PFSK-1 (cell line): Measurements from ENCODE around the gene KMT2A.

Experiments
- FOXP2 ChIP-seq: optimal IDR thresholded peaks from 2 replicates; pipeline ENCODE3; 2011; ENCODE audit warnings: borderline replicate concordance, control low read depth, inconsistent platforms; ENCODE audit not compliant: insufficient read depth; ENCODE audit errors: extremely low read length, extremely low read depth
- POLR2AphosphoS5 ChIP-seq: IDR thresholded peaks from 2 replicates; pipeline ENCODE4 v1.6.1; 2012; ENCODE audit warnings: low read depth, mild to moderate bottlenecking, control low read depth, low read length, moderate library complexity
- REST ChIP-seq, 2 experiments: IDR thresholded peaks; 2 replicates each; pipeline versions ENCODE4 v1.6.1 to v1.8.0; 2011 to 2012; ENCODE audit warnings: low read depth in 2 of 2, low read length in 2 of 2, control low read depth in 1 of 2, inconsistent platforms in 1 of 2, mild to moderate bottlenecking in 1 of 2, moderate library complexity in 1 of 2; ENCODE audit not compliant: insufficient read depth in 1 of 2
- SIN3A ChIP-seq: IDR thresholded peaks from 2 replicates; pipeline ENCODE4 v1.6.1; 2012; ENCODE audit warnings: mild to moderate bottlenecking, low read length, moderate library complexity, borderline replicate concordance; ENCODE audit not compliant: insufficient read depth
- TAF1 ChIP-seq: IDR thresholded peaks from 2 replicates; pipeline ENCODE4 v1.6.1; 2012; ENCODE audit warnings: low read length, control low read depth, borderline replicate concordance; ENCODE audit not compliant: insufficient read depth

KMT2A gene

GRCh38 chr11:118488480-118489109, 52.3 kb downstream of the KMT2A start:
- TF ChIP-seq TAF1 (no peak), POLR2AphosphoS5 (no peak), SIN3A (no peak), REST (IDR thresholded peaks at IDR 0.05; ENCODE audit: insufficient read depth in 1 of 2, low read depth in 2 of 2, low read length in 2 of 2) (no peak), FOXP2 (no peak)

GRCh38 chr11:118491041-118491440, 54.7 kb downstream of the KMT2A start:
- no peak for TF ChIP-seq FOXP2
- no peak for TF ChIP-seq SIN3A
- TF ChIP-seq POLR2AphosphoS5 = no peak
- TF ChIP-seq TAF1 = no peak
- no peak for TF ChIP-seq REST (IDR thresholded peaks at IDR 0.05; ENCODE audit: insufficient read depth in 1 of 2, low read depth in 2 of 2, low read length in 2 of 2)

- TF ChIP-seq TAF1 (no peak), REST (IDR thresholded peaks at IDR 0.05; ENCODE audit: insufficient read depth in 1 of 2, low read depth in 2 of 2, low read length in 2 of 2) (no peak), SIN3A (no peak), FOXP2 (no peak), POLR2AphosphoS5 (no peak)
These were observed 61.5 kb downstream of the KMT2A start for GRCh38 chr11:118497831-118498230.

- TF ChIP-seq POLR2AphosphoS5 = no peak
- TF ChIP-seq FOXP2 = no peak
These were observed 66.9 kb downstream of the KMT2A start for GRCh38 chr11:118503216-118503615.

GRCh38 chr11:118511601-118512000, 75.3 kb downstream of the KMT2A start:
- no peak for TF ChIP-seq POLR2AphosphoS5
- TF ChIP-seq FOXP2 = no peak
- TF ChIP-seq REST (IDR thresholded peaks at IDR 0.05; ENCODE audit: insufficient read depth in 1 of 2, low read depth in 2 of 2, low read length in 2 of 2) = no peak
- TF ChIP-seq SIN3A = no peak
- no peak for TF ChIP-seq TAF1
